NCI-H1048 (cell line): ENCODE results near the gene PRRX2.
"Not testable (repeated sequence)": the region's sequence is repeated elsewhere in the genome, so short reads cannot be mapped to it uniquely, and the experiment has no call there.

Experiments
- DNase-seq: peaks from one replicate; lab custom pipeline; 2025; lab: John Stamatoyannopoulos, UW

PRRX2 gene

DNA sequence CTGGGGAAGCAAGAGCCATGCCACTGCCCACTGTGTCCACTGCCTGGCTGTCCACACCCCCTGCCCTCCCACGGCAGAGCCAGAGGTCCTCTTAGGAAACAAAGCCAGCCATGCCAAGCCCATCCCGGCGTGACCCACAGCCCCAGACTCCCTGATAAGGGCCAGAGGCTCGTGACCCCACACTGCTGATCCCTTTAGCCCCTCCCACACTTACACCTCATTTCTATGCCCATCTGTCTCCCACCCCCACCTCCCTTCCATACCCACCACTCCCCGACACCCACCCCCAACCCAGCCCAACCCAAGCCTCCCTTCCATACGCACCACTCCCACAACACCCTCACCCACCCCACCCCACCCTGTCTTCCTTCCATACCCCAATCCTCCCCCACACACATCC, 70.1 kb downstream of the PRRX2 start:
- DNase-seq: no peak

DNA sequence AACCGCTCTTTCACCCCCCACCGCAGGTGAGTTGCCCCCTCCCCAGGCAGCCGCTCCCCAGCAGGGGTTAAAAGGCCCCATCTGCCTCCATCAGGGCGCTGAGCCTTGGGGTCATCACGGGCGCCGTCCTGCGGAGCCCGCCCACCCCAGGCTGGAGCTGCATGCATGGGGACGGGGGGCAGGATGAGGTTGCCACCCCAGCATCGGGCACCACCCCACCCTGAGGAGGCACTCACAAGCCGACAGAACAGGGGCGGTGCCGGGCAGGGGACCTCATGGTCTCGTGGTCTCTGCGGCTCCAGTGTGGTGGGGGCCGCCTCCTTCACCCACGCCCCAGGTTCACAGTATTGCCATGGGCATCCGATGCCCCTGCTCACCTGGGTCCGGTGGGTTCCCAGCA, 70.9 kb downstream of the PRRX2 start:
- no peak for DNase-seq

DNA sequence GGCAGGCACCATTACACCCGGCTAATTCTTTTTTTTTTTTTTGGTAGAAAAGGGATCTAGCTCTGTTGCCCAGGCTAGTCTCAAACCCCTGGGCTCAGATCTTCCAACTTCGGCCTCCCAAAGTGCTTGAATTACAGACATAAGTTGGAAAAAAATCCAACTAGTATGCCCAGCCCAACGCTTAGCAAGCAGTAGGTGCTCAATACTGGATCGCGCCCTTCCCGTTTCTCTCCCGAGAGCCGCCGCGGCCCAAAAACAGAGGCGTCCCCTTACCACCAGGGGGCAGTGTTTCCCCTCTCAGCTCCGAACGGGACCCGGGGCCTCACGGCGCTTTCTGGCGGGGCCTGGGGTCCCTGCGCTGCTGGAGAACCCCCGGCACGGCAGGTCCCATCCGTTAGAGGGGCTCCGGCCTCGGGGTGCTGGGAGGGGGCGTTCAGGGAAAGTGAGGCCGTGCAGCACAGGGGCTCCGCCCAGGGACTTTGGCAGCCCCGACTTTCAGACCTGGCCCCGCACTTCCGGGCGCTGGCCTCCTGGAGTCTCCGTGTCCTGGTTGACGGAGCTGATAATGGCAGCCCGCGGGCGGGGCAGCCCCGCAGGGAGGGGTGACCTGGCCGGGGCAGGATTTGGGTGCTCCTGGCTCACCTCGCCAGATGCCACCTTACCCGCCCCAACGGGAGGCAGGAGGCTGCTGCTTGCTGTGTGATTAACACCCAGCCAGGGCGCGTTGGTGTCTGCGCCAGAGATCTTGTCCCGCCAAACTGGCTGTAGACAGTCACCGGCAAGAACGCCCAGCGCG, 72.2 kb downstream of the PRRX2 start:
- DNase-seq: peak; percentile 67

DNA sequence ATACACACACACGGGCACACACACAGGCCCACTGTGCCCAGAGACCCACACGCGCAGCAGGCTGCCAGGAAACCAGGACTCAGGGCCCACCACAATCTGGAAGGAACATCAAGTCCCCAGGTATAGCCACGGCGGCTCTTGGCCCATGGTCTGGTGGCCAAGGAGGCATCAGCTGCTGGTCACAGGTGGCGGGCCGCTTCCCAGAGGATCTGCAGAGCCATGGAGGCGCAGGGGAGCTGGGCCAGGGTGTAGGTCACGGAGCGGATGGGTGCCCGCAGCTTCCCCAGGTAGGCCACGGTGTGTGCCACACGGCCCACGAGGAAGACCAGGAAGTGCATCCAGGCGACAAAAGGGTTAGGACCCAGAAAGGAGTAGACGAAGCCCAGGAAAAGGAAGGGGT, 74.0 kb downstream of the PRRX2 start:
- no peak for DNase-seq

DNA sequence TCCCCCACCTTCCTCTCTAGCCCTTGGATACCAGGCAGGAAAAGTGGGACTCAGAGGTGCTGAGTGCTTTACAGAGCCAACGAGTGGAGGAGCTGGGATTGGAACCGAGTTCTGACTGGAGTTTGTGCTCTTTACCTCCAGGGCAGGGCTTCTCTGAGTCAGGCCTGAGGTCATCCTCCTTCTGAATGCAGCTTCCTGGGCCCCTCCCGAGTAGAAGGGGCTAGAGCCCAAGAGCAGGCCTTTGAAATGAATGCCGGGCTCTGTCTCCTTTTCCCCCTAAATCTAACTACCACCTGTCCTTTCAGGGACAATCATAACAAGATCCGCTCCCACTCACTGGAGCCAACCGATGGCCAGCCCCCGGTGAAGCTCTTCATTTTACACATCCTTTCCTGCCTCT, 74.7 kb downstream of the PRRX2 start:
- no peak for DNase-seq

DNA sequence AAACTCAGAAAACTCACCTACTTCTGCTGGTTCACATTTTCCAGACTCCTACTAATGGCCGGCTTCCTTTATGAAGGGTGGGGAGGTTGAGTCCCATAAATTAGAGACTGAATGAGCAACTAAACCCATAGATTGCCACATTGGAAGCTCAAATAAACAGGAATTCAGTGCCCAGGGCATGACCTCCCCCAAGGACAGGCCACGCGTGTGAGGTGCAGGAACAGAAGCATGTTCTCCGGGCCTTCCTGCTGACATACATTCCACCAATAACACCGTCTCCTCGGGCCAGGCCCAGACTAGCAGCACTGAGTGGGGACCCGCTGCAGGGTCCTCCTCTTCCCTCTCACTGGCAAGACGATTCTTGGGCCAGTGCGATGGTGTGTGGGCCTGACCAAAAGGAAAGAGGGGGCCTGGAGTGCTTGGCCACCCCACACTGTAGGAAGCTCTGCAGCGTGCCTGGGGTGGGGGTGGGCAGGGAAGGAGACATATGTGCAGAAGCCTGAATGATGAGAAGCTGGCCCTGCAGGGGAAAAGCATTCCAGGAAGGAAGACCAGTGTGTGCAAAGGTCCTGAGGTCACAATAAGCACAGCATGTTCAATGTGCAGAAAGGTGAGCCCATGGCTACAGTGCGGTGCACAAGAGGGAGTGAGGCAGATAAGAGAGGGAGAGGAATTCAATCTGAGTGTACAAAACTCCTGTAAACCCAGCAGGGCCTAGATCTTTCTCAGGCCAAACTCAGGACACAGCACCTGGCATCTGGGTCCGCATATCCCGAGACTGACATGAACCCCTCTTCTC, 75.4 kb downstream of the PRRX2 start:
- no peak for DNase-seq

DNA sequence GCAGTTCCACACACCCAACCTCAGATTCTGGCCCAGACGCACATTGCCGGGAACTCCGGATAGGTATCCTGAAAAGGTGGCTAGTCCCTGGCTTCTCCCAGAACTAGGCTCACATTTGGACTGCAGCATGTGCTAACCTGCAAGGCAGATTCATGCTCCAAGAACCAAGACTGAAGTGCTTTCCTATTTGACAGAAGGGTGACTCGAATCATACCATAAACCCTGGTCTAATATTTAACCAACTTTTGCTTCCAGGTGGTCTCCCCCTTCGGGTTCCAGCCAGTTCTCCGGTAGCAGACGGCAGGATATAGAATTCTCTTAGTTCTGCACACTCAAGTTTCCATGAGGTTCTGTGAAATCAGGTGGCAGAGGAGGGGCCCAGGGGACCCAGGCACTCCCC, 79.8 kb downstream of the PRRX2 start:
- DNase-seq: no peak

DNA sequence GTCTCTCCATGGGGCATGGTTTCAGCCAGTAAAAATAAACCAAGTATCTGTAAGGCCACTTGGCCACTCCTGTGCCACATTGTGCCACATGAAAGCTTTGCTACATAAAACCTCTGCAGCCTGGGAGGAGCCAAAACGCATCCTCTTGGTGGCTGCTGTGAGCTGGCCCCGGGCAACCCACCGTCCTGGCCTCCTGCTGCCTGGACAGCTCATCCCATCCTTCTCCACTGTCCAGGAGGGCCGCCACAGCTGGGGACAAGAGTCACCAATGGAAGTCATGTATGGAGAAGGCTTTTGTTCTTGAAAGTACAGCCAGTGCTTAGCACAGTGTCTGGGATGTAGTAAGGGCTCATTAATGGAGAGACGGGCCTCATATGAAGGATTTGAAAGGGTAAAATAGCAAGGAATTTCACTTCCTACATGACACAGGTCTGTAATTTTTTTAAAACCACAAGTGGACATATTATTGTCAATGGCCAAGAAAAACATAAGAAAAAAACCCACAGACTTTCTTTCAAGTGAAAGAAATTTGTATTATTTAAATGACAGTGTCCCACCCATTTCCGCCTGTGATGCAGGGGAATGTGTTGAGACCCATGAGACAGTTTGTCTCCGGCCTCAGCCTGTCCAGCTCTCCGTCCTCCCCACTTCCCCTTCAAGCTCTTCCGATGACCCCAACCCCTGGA, 80.8 kb downstream of the PRRX2 start:
- no peak for DNase-seq

DNA sequence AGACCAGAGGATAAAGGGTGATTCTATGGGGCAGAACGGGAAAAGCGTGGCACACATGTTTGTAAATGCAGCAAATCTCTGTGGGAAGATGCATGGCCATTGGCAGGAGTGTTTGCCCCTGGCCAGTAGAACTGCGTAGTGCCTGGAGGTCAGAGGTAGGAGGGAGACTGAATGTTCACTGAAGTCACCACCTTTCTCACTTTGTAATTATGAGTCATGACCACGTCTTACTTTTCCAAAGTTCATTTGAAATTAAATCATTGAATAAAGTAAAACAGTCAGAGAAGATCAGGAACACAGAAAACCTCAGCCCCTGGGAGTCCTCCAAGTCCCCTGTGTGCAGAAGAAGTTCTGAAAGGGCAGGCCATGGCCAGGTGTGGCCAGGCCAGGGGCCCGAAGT, 82.8 kb downstream of the PRRX2 start:
- DNase-seq: no peak

DNA sequence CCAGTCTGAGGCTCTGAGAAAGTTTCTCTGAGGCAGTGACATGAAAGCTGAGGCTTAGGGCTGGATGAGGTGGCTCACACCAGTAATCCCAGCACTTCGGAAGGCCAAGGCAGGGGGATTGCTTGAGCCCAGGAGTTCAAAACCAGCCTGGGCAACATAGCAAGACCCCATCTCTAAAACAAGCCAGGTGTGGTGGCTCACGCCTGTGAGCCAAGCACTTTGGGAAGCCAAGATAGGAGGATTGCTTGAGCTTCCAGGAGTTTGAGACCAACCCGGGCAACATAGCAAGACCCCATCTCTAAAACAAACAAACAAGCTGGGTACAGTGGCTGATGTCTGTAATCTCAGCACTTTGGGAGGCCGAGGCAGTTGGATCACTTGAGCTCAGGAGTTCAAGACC, 83.6 kb downstream of the PRRX2 start:
- DNase-seq: not testable (repeated sequence)

DNA sequence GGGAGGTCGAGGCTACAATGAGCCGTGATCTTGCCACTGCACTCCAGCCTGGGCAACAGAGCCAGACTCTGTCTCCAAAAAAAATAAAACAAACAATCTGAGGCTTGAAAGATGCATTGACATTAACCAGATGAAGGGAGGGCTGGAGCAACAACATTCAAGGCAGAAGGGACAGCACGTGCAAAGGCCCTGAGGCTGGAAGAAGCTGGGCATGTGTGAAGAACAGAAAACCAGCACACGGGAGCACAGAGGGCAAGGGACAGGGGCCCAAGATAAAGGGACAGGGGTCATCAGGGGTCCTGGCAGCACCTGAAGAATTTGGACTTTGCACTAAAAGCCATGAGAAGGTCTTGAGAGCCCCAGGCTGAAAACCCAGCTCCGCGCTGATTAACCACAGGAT, 84.1 kb downstream of the PRRX2 start:
- no peak for DNase-seq

DNA sequence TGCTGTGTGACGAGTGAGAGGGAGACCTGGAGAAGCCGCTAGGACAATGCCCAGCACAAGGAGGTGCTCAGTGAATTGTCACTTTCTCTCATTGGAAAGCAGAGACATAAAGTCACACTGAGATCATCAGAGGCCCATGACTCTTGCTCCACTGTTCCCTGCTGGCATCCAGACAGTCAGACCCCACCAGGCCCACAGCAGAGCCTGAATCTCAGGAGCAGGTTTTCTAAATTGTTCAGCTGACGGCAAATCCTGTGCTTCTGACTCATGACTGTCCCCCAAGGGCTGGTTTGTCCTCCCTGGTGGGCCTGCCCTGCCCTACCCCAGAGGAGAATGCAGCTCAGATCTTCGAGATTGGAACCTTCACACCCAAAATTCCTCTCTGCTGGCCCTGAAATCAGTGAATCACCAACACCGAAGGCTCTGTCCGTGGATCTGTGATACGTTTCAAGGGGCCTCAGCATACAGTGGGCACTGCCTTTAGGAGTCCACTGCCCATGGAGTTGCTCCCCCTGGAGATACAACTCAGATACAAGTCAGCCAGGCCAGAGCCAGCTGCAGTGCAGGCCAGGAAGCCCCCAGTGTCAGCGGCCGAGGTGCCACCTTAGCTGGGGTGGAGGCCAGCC, 84.7 kb downstream of the PRRX2 start:
- DNase-seq: no peak

DNA sequence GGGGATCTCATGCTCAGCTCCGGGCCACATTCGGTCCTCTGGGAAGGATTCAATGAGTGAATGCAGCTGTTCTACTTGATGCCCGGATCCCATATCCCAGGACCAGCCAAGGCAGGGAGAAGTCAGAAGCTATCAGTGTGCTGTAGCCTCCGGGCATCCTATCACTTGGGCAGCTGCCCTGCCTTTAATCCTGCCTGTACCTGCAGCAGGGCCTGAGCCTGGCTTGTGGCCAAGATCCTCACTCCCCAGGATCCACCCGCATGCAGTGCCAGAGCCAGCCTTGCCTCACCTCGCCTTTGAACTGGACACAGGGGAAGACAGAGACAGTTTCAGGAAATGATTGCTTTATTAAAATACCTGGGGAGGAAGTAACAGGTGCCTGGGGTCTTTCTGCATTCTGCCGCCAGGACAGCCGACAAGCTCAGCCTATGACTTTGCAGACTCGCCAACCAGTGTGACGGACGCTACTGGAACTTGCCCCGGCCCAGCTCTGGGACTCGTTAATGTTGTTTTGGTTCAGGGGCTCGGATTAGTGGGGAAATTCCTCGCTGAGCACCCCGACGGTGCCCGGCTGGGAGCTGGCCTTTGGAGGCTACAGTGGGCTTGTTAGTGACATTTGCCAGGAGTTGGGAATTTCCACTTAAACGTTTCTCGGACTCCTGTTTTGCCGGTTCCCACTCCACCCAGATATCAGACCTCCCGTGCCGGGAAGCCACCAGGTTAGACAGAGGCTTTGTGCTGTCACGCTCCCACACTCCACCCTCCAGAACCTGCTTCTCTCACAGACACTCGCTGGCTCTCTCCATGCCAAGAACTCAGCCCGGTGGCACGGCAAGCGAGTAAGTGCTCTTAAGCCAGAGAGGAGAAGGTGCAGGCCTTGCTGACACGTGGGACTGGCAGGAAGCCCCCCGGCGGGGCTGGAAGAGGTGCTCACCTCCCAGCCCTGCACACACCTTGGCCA, 86.7 kb downstream of the PRRX2 start:
- DNase-seq: no peak

DNA sequence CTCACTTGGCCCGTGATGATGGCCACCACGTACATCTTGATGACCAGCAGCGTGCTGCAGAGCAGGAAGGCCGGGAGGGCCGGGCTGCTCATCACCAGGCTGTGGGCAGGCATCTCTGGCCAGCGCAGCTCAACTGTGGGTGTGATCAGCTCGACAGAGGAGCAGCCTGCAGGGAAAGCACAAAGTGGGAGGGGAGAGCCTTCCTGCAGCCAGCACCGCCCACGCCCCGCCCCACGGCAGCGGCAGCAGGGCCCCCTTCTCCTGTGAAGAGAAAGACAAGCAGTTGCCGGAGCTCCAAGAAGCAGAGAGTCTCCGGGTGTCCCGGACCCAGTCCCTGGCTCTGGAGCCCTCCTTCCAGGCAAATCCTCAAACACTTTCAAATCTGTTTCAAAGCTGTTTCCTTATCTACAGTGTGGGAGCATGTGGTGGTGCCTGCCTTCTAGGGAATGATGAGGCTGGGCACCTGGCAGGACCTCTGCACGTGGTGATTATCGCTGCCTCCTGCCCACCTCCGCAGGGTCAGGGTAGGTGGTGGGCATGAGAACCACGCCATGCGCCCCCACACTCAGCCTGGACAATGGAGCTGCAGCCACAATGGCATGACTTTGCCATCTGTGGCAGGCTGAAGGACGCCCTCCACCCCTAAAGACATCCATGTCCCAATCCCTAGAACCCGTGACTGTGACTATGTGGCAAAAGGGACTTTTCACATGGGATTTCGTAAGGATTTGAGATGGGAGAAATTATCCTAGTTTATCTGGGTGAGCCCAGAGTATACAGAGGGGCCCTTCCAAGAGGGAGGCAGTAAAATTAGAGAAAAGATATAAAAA, 87.7 kb downstream of the PRRX2 start, which contains the start of gene PTGES:
PTGES (minus strand) TSS at position 143 of the 830 bp plus-strand sequence; CDS start at position 113, 30 bp downstream.
- no peak for DNase-seq

DNA sequence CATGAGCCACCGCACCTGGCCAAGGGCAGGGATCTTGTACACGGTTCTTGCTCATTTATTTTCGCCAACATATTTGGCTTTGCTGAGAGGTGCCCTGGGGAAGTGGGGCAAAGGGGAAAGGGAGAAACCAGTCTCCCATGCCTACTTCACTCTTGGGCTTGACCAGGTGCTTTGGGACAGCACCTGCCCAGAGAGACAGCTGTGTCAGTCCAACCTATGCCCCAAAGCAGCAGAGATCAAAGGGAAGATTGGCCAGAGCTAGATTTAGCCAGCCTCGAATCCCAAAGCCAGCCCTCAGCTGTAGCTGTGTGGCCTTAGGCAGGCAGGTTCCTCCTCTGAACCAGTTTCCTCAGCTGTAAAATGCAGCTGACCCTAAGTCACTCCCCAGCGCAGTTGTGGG, 89.7 kb downstream of the PRRX2 start:
- DNase-seq: no peak

DNA sequence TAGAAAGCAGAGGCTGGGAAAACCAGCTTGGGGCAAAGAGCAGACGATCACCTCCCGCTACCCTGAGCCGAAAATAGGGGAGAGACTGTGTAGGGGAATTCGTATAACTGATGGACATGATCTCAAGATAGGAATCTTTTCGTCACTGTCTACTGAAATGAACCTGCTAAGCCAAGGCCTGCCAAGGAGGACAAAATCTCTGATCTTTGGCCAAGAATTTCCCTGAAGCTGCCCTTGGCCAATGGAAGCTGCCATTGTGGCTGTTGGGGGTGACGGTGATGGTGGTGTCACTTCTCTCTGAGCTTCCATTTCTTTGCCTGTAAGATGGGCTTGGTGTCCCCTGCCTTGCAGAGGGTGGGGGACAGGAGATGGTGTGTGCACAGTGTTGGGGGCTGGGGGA, 90.7 kb downstream of the PRRX2 start:
- no peak for DNase-seq

DNA sequence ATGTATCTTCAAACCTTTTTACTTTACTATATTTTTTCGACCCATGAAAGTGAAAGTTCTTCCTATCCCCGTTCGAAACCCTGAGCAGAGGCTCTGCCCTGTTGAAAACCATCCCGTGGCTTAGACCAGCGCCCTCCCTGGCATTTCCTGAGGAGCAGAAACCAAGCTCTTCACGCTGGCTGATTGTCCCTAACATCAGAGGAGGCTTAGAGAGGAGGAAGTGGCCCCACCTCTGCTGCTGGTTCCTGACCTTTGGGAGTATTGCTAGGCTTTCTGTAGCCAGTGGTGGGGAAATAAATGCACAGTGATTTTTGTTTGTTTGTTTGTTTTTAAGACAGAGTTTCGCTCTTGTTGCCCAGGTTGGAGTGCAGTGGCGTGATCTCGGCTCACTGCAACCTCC, 91.6 kb downstream of the PRRX2 start:
- no peak for DNase-seq

DNA sequence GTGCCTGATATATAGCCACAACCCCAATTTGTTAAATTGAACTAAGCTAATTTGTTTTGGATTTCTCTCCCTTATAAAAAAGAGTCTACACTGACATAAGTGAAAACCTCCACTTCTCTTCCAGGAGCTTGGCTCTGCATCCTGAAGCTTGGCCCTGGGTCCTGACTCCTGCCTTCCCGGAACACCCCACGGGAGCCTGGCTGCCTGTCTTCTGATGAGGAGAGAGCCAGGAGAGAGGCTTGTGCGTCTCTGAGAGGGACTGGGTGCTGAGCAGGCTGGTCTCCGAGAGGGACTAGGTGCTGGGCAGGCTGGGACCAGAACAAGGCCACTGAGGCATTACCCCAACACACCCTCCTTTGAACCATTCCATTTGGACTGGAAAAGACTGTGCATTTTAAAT, 93.9 kb downstream of the PRRX2 start:
- no peak for DNase-seq

DNA sequence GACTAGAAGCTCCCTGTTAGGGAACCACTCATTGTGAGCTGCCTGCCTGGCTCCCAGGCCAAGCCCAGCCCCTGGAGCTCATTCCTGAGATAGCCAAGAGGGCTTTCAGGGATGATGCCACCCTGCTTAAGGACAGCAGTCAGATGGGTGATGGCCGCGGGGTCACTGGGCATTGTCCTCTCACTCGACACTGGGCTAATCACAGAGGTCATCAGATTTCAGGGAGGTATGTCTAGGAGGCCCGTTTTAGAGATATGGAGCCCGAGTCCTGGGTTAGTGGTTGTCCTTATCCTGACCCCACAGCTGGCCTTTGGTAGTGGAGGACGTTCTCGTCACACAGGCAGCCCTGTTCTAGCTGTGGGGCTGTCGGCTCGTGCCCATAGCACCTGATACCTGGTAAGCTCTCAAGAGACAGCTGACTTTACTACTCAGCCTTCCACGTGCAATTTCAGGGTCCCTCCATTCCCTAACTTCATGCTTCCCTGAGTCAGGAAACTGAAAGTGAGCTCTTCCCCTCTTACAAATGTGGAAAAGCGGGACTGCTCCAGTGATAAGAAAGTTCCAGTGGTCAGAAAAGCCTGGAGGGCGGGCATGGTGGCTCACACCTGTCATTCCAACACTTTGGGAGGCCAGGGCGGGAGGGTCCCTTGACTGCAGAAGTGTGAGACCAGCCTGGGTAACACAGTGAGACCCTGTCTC, 94.5 kb downstream of the PRRX2 start:
- DNase-seq: no peak

DNA sequence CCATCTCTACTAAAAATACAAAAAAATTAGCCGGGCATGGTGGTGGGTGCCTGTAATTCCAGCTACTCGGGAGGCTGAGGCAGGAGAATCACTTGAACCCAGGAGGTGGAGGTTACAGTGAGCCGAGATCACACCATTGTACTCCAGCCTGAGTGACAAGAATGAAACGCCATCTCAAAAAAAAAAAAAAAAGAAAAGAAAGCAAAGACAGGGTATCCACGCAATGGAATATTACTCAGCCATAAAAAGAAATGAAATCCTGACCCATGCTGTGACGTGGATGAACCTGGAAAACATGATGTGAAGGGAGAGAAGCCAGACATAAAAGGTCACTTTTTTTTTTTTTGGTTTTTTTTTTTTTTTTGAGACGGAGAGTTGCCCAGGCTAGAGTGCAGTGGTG, 95.3 kb downstream of the PRRX2 start:
- not testable (repeated sequence) for DNase-seq
